Measurements from ENCODE around the gene SSBP1.

Gene SSBP1

GRCh38 chr7:141696348-141696747 lies 41.8 kb upstream of the SSBP1 start:
- no peaks in the 10 kb centered on the region for H3K36me3 ChIP-seq (ENCODE audit: insufficient read depth, low read length)

GRCh38 chr7:141697211-141697871 lies 40.8 kb upstream of the SSBP1 start:
- H3F3A ChIP-seq (ENCODE audit: insufficient read depth, low read length), result no peaks in the 10 kb centered on the region
- no peaks in the 10 kb centered on the region for H3K9me3 ChIP-seq (ENCODE audit: low read length)
- H4K20me1 ChIP-seq (ENCODE audit: insufficient read depth, low read length), result 0 out of 2 replicates have a peak, but pooled peaks cover 2% of the 10 kb centered on the region
- H3K36me3 ChIP-seq (ENCODE audit: insufficient read depth, low read length), result no peaks in the 10 kb centered on the region
- no peaks in the 10 kb centered on the region for H3K9me2 ChIP-seq (ENCODE audit: low read depth, low read length)
- no peak overlapping the region for H3K4me3 ChIP-seq (ENCODE audit: low read depth, low read length, poor library complexity, severe bottlenecking)
- no peaks in the 10 kb centered on the region for H3K79me2 ChIP-seq (ENCODE audit: insufficient read depth, low read length)
- H3K4me1 ChIP-seq (ENCODE audit: insufficient read depth, low read length, severe bottlenecking), result peaks cover 8% of the 10 kb centered on the region
- H3K4me2 ChIP-seq (ENCODE audit: low read length), result no peak overlapping the region
- H3K27me3 ChIP-seq (ENCODE audit: insufficient read depth, low read length), result no peaks in the 10 kb centered on the region; the same call in 1 of the 2 replicates
- TF ChIP-seq EZH2 (IDR thresholded peaks at IDR 0.05; ENCODE audit: borderline replicate concordance, low read length) (no peak), CTCF (IDR thresholded peaks at IDR 0.05; ENCODE audit: low read length) (no peak)
- no peak overlapping the region for H2AFZ ChIP-seq (ENCODE audit: low read length)
- H3K27ac ChIP-seq (ENCODE audit: low read depth, low read length, poor library complexity, severe bottlenecking), result no peak overlapping the region
- no peak overlapping the region for H3K9ac ChIP-seq (ENCODE audit: low read length)

More at GRCh38 chr7:141696348-141696747, 41.8 kb upstream of the SSBP1 start:
- H3K79me2 ChIP-seq (ENCODE audit: insufficient read depth, low read length), result no peaks in the 10 kb centered on the region
- H3K27me3 ChIP-seq (ENCODE audit: insufficient read depth, low read length), result no peaks in the 10 kb centered on the region; the same call in 1 of the 2 replicates
- H4K20me1 ChIP-seq (ENCODE audit: insufficient read depth, low read length), result 0 out of 2 replicates have a peak, but pooled peaks cover 2% of the 10 kb centered on the region
- no peaks in the 10 kb centered on the region for H3F3A ChIP-seq (ENCODE audit: insufficient read depth, low read length)
- no peak overlapping the region for H2AFZ ChIP-seq (ENCODE audit: low read length)
- no peak overlapping the region for H3K4me2 ChIP-seq (ENCODE audit: low read length)
- no peak overlapping the region for H3K9ac ChIP-seq (ENCODE audit: low read length)
- H3K4me1 ChIP-seq (ENCODE audit: insufficient read depth, low read length, severe bottlenecking), result peaks cover 6% of the 10 kb centered on the region
- no peak for TF ChIP-seq CTCF (IDR thresholded peaks at IDR 0.05; ENCODE audit: low read length)
- no peak for TF ChIP-seq EZH2 (IDR thresholded peaks at IDR 0.05; ENCODE audit: borderline replicate concordance, low read length)
- no peak overlapping the region for H3K4me3 ChIP-seq (ENCODE audit: low read depth, low read length, poor library complexity, severe bottlenecking)
- no peak overlapping the region for H3K27ac ChIP-seq (ENCODE audit: low read depth, low read length, poor library complexity, severe bottlenecking)
- no peaks in the 10 kb centered on the region for H3K9me3 ChIP-seq (ENCODE audit: low read length)
- H3K9me2 ChIP-seq (ENCODE audit: low read depth, low read length), result no peaks in the 10 kb centered on the region

- Histone ChIP-seq H3K4me1 (ENCODE audit: insufficient read depth, low read length, severe bottlenecking) (peaks cover 13% of the 10 kb centered on the region), H3K27ac (ENCODE audit: low read depth, low read length, poor library complexity, severe bottlenecking) (no peak overlapping the region), H3K9me2 (ENCODE audit: low read depth, low read length) (no peaks in the 10 kb centered on the region), H3K4me2 (ENCODE audit: low read length) (no peak overlapping the region), H2AFZ (ENCODE audit: low read length) (no peak overlapping the region), H3K27me3 (ENCODE audit: insufficient read depth, low read length) (no peaks in the 10 kb centered on the region; the same call in 1 of the 2 replicates), H3K79me2 (ENCODE audit: insufficient read depth, low read length) (no peaks in the 10 kb centered on the region), H3K9ac (ENCODE audit: low read length) (no peak overlapping the region), H4K20me1 (ENCODE audit: insufficient read depth, low read length) (no peaks in the 10 kb centered on the region), H3K36me3 (ENCODE audit: insufficient read depth, low read length) (no peaks in the 10 kb centered on the region), H3F3A (ENCODE audit: insufficient read depth, low read length) (no peaks in the 10 kb centered on the region), H3K9me3 (ENCODE audit: low read length) (no peaks in the 10 kb centered on the region), H3K4me3 (ENCODE audit: low read depth, low read length, poor library complexity, severe bottlenecking) (no peak overlapping the region)
- no peak for TF ChIP-seq CTCF (IDR thresholded peaks at IDR 0.05; ENCODE audit: low read length)
- no peak for TF ChIP-seq EZH2 (IDR thresholded peaks at IDR 0.05; ENCODE audit: borderline replicate concordance, low read length)
Observed at GRCh38 chr7:141698247-141699015, 39.7 kb upstream of the SSBP1 start.

Measured in OCI-LY1 (cell line).